Upper lobe of left lung (tissue), 6 donors: ENCODE data around the gene MRTFB. TPM values are rescaled to one million over a fixed set of nuclear protein-coding genes. Genes with fewer than 3 reads are reported as not detected.

ENCODE experiments used
- ATAC-seq, 2 donors: fragments of 200-7000 bp; cut with Tn5 transposase; one replicate each; pipeline ENCODE4 v1.9.1; 2022; ENCODE audit warnings: mild to moderate bottlenecking in 2 of 2, moderate library complexity in 2 of 2; ENCODE audit not compliant: low FRiP score in 2 of 2
- DNase-seq, 2 donors: peaks; one replicate each; pipeline ENCODE4 v3.0.0-alpha.2; 2019 to 2020
- H3K27ac ChIP-seq, 4 donors: fragments of 200-600 bp; sonication (generic); one replicate each; pipeline ENCODE4 v1.5.1; 2016 to 2019
- H3K27me3 ChIP-seq, 4 donors: fragments of 200-600 bp; sonication (generic); one replicate each; pipeline ENCODE4 v1.5.1; 2017 to 2019
- H3K36me3 ChIP-seq, 4 donors: fragments of 200-600 bp; sonication (generic); one replicate each; pipeline ENCODE4 v1.5.1; 2016 to 2019
- H3K4me1 ChIP-seq, 4 donors: fragments of 200-600 bp; sonication (generic); one replicate each; pipeline ENCODE4 v1.5.1; 2018 to 2019
- H3K4me3 ChIP-seq, 4 donors: fragments of 200-600 bp; sonication (generic); one replicate each; pipeline ENCODE4 v1.5.1; 2017 to 2019; ENCODE audit warnings: mild to moderate bottlenecking in 2 of 4, moderate library complexity in 1 of 4
- H3K9me3 ChIP-seq, 4 donors: fragments of 200-600 bp; sonication (generic); one replicate each; pipeline ENCODE4 v1.5.1; 2018 to 2019
- CTCF ChIP-seq, 6 experiments: fragments of 450-650 bp in 4 of 6; fragments of 200-600 bp in 2 of 6; sonication (generic) in 2 of 6; IDR thresholded peaks; one replicate each; pipeline ENCODE4 v1.5.1; 2016 to 2019; ENCODE audit warnings: antibody characterized with exemption in 6 of 6
- EP300 ChIP-seq, 4 donors: sonication (generic); formaldehyde crosslinking; IDR thresholded peaks; one replicate each; pipeline ENCODE4 v1.5.1; 2017; ENCODE audit warnings: antibody characterized with exemption in 4 of 4, control low read depth in 2 of 4
- POLR2A ChIP-seq, 4 donors: fragments of 450-650 bp; IDR thresholded peaks; one replicate each; pipeline ENCODE4 v1.5.1; 2016 to 2017; ENCODE audit warnings: antibody characterized with exemption in 4 of 4, mild to moderate bottlenecking in 2 of 4
- POLR2AphosphoS5 ChIP-seq, 2 donors: sonication (generic); formaldehyde crosslinking; IDR thresholded peaks; one replicate each; pipeline ENCODE4 v1.5.1; 2017; ENCODE audit warnings: antibody characterized with exemption in 2 of 2
- WGBS, 2 donors: methylation state at CpG; one replicate each; pipeline ENCODE4 v1.1.5; 2017 to 2018; 5-methylcytosine and 5-hydroxymethylcytosine counted together
- total RNA-seq, 6 donors: library from RNA; depleted of rRNA in 4 of 6; stranded (reverse); fragments of >200 nt in 4 of 6; gene quantifications; one replicate each; pipeline versions ENCODE4 v1.1.0 to v1.2.1, GENCODE V29; 2016 to 2021
- donor health status: DM: no; HTN: no; CAD: no; lungs with moderate emphysema.
- donor health status: DM: no; HTN: yes; CAD: no; lungs with severe emphysema.

Gene MRTFB
- total RNA-seq, 6 donors from 2014 or later = 46.9 to 100 (median 66.7) TPM

- H3K4me1 ChIP-seq = peaks cover 6 to 11% (median 10%) of the 10 kb centered on the region in 4 donors
- H3K36me3 ChIP-seq = no peaks in the 10 kb centered on the region
- DNase-seq = no peak
- ATAC-seq = no peak
- no peaks in the 10 kb centered on the region for H3K27me3 ChIP-seq
- no peak overlapping the region for H3K27ac ChIP-seq
- 55 to 65% methylated on average over 4 of the region's 4 CpGs for WGBS, 2 donors
- no peak overlapping the region for H3K4me3 ChIP-seq
- H3K9me3 ChIP-seq = no peaks in the 10 kb centered on the region
- TF ChIP-seq EP300 (IDR thresholded peaks at IDR 0.05) (no peak), POLR2AphosphoS5 (IDR thresholded peaks at IDR 0.05) (no peak), CTCF (IDR thresholded peaks at IDR 0.05) (no peak), POLR2A (IDR thresholded peaks at IDR 0.05) (no peak)
Measured at GRCh38 chr16:14131774-14132695, 60.9 kb downstream of the MRTFB start.

- WGBS, 2 donors = 57 to 66% methylated on average over 4 of the region's 4 CpGs
- Histone ChIP-seq H3K27ac (peak overlapping the region in 1 of 4 donors; percentile 42), H3K9me3 (no peaks in the 10 kb centered on the region), H3K27me3 (no peaks in the 10 kb centered on the region), H3K4me3 (no peak overlapping the region), H3K4me1 (peaks cover 6 to 11% (median 10%) of the 10 kb centered on the region in 4 donors), H3K36me3 (no peaks in the 10 kb centered on the region)
- TF ChIP-seq POLR2A (IDR thresholded peaks at IDR 0.05) (no peak), POLR2AphosphoS5 (IDR thresholded peaks at IDR 0.05) (no peak), EP300 (IDR thresholded peaks at IDR 0.05) (no peak), CTCF (IDR thresholded peaks at IDR 0.05) (no peak)
- DNase-seq (no peak), ATAC-seq (no peak)
Measured at GRCh38 chr16:14132696-14133048, 61.6 kb downstream of the MRTFB start.

GRCh38 chr16:14133907-14134306, 62.8 kb downstream of the MRTFB start:
- DNase-seq (no peak), ATAC-seq (no peak)
- WGBS, 2 donors = 66 to 72% methylated on average over 1 of the region's 1 CpG
- Histone ChIP-seq H3K4me3 (no peak overlapping the region), H3K4me1 (peaks cover 6 to 11% (median 10%) of the 10 kb centered on the region in 4 donors), H3K9me3 (no peaks in the 10 kb centered on the region), H3K36me3 (no peaks in the 10 kb centered on the region), H3K27ac (no peak overlapping the region), H3K27me3 (no peaks in the 10 kb centered on the region)
- TF ChIP-seq EP300 (IDR thresholded peaks at IDR 0.05) (no peak), CTCF (IDR thresholded peaks at IDR 0.05) (no peak), POLR2AphosphoS5 (IDR thresholded peaks at IDR 0.05) (no peak), POLR2A (IDR thresholded peaks at IDR 0.05) (no peak)

- 98 to 99% methylated on average over 5 of the region's 5 CpGs for WGBS, 2 donors
- TF ChIP-seq CTCF (IDR thresholded peaks at IDR 0.05) (no peak), POLR2A (IDR thresholded peaks at IDR 0.05) (no peak), POLR2AphosphoS5 (IDR thresholded peaks at IDR 0.05) (no peak), EP300 (IDR thresholded peaks at IDR 0.05) (no peak)
Measured at GRCh38 chr16:14135704-14136103, 64.6 kb downstream of the MRTFB start.

More at GRCh38 chr16:14135704-14136103, 64.6 kb downstream of the MRTFB start:
- H3K27ac ChIP-seq = no peak overlapping the region
- no peaks in the 10 kb centered on the region for H3K9me3 ChIP-seq
- no peak overlapping the region for H3K4me3 ChIP-seq
- ATAC-seq (no peak), DNase-seq (no peak)
- H3K27me3 ChIP-seq = no peaks in the 10 kb centered on the region
- peaks cover 0 to 4% (median 1%) of the 10 kb centered on the region in 4 donors for H3K36me3 ChIP-seq
- peaks cover 6 to 11% (median 10%) of the 10 kb centered on the region in 4 donors for H3K4me1 ChIP-seq
